HG02623 (cell line): ENCODE results near the gene AQP2.

Experiments
- ATAC-seq: cut with Tn5 transposase; IDR thresholded peaks from one replicate; pipeline ENCODE4 v1.9.1; 2021; ENCODE audit warnings: moderate library complexity; ENCODE audit not compliant: unreplicated experiment

The AQP2 gene

DNA sequence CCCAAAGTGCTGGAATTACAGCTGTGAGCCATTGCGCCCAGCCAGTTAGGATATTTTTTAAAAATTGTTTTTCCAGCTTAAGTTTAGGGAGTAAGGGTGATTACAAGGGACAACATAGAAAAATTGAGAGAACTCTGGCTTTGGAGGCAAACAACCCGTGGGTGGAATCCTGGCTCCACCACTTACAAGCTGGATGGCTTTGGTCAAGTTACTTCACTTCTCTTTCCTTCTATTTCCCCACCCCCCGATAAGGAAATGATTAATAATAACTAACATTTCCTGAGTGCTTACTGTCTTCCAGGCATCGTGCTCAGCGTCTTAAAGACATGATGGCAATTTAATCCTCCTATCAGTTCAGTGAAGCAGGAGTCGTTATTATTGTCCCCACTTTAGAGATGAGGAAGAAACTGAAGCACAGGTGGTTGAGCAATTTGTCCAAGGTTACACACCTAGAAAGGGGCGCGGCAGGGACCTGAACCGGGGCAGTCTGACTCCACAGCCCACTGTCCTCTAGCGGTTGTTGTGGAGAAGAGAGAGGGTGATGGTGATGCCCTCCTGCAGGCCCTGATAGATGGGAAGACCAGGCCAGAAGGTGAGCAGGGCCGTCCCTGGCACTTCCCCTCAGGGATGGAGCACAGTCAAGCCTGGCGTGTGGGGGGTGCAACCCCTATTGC, 30.2 kb upstream of the AQP2 start:
- no peak for ATAC-seq

DNA sequence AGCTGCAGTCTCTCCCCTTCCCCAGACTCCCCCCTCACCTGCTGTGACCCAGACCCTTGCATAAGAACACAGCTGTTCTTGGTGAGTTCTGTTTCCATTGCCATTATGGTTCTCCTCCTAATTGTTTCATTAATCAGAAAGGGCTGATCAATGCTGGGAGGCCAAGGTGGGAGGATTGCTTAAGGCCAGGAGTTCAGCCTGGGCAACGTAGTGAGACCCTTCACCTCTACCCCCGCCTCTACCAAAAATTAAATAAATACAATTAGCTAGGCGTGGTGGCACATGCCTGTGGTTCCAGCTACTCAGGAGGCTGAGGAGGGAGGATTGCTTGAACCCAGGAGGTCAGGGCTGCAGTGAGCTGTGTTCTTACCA, 29.6 kb upstream of the AQP2 start:
- no peak for ATAC-seq

DNA sequence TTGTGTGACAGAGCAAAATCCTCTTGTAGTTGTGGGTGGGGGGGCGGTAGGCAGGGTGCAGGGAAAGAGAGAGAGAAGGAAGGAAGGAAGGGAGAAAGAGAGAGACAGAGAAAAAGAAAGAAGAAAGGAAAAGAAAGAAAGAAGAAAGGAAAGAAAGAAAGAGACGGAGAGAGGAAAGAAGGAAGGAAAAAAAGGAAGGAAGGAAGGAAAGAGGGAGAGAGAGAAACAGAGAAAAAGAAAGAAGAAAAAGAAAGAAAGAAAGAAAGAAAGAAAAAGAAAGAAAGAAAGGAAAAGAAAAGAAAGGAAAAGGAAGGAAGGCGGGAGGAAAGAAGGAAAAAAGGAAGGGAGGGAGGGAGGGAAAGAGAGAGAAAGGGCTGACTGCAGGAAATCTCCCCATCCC, 29.2 kb upstream of the AQP2 start:
- ATAC-seq: no peak

DNA sequence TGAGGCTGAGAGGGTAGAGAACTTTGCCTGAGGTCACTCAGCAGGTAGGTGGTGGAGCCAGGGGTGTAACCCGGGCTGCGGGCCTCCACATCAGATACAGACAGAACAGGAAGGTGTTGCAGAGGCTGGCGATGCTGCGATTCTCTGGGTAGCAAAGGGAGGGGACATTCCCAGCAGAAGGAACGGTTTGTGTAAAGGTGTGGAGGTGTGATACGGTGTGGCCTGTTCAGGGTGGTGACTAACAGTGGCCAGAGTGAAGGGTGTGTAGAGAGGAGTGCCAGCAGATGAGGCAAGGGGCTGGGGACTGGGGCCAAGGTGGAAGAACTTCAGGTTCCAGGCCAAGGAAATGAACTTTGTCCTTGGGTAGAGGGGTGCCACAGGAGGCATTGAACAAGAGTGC, 28.6 kb upstream of the AQP2 start:
- no peak for ATAC-seq

DNA sequence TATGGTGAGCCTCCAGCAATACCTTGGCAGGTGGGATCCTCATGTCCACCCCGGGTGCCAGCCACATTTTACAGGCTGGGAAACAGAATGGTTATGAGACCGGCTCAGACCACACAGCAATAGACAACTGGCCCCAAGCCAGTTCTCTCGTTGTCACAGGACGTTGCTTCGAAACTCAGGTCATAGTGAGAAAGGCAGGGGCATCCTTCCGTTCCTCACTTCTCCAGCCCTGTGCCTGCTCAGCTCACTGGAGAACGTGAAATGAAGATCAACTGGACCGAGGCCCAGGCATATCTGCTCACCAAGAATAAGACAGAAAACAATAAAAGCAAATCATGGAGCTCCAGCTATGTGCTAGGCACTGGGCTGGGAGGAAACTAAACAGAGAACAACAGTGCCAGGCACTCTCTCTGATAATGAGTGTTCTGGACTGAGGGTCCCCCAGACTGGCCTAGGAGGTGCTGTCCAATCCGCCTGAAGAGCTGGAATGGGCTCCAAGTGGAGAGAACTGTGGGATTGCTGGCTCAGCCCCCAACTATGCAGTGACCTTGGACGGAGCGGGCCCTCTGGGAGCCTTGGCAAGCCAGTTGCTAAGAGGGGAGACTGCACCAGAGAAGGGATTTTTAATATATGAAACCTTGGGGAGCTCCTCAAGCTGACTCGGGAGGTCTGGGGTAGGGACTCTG, 28.0 kb upstream of the AQP2 start:
- no peak for ATAC-seq

DNA sequence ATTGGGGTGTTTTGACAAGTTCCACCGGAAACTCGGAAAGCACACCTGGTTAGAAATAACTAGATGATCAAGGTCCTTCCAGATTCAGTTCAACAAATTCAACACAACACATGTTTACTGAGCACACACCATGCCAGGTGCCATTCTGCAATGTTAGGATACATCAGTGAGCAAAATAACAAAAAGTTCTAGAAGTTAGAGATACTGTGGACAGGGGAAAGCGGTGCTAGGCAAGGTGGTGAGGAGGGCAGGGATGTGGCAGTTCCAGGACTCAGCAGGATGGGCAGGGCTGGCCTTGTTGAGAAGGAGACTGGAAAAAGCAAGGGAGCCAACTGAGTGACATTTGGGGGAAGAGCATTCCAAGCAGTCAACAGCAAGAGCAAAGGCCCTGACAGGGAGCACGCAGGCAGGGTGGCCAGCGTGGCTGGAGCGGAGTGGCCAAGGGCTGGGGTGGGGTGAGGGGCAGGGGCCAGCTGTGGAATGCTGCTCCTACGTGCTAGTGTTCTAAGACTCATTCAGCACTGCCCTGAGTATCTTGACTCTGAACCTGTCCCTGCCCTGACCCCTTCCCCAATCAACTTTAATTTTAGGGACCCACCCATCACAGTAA, 27.4 kb upstream of the AQP2 start:
- no peak for ATAC-seq

DNA sequence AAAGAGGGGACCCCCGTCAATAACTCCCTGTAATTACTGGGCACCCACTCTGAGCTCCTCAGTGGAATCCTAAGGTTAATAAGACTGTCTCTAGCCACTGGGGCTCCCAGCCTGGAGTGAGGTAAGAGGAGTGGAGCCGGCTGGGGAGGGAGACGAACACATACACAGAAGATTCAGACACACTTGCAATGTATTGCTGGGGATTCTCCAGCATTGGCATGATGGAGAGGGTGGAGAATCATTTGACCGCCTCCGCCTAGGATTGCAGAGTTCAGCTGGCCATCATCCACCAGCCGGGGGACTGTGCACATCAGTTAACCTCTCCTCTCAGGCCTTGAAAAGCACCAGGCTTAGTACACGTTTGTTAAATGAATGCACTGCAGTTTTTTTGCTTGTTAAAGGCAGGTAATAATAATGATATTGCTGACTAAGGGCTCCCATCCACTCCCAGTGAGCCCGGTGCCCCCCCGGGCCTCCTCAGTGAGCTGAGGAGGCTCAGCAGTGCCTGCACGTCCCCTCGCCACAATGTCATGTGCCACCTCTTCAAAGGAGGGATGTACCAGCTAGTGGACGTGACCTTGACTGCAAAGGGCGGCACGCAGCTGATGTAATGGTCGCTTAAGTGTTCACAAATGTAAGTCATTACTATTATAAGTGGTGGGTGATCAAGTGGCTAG, 26.5 kb upstream of the AQP2 start:
- no peak for ATAC-seq

DNA sequence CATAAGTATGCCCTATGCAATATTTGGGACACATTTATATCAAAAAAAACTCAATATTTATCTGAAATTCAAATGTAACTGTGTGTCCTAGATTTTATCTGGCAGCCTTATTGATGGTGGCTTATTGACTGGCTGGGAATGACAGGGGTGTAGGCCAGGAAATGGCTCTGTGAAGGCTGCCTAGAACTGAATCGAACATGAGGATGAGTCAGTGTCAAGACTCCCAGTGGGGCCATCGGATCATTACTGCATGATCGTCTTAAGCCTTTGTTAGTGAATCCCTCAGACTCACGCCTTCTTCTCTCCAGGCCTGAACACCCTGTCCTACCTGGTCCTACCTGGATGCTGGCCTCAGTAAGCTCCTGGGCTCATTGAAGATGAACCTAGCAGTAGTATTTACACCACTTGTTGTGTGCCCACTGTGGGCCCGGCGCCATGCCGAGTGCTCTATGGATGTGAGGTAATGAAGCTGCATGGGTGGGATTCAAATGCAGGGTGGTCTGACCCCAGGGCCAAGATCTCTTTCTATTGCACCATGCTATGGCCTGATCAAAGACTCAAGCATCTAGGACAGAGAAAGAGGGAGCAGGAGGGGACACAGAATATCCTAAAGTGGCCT, 25.8 kb upstream of the AQP2 start:
- ATAC-seq: no peak

DNA sequence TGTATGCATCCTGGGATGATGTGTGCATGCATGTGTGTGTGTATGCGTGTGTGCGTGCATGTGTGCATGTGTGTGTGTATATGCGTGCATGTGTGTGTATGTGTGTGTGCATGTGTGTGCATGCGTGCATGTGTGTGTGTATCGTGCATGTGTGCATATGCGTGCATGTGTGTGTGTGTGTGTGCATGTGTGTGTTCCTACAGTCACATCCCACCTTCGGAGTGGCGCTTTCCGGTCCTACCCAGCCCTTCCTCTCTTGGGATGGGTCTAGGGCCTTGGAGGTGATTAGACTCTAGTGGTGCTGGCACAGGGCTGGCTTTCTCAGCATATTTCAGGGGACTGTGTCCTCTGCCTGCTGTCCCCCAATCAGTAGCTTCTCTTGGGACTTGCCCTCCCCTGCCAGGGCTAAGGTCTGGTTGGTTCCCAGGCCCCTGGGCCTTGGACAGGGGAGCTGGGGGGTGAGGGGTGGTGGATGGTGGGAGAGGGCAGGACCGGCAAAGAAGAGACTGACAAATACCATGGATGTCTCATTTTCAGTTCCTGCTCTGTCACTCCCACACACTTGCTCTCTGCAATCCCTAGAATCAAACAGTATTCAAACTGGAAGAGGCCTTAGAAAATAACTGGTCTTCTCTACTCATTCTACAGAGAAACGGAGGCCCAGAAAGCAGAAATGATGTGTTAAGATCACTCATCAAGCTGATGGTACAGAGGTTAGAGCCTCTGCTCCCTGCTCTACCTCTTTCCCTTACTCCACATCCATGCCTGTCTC, 24.9 kb upstream of the AQP2 start:
- ATAC-seq: no peak

DNA sequence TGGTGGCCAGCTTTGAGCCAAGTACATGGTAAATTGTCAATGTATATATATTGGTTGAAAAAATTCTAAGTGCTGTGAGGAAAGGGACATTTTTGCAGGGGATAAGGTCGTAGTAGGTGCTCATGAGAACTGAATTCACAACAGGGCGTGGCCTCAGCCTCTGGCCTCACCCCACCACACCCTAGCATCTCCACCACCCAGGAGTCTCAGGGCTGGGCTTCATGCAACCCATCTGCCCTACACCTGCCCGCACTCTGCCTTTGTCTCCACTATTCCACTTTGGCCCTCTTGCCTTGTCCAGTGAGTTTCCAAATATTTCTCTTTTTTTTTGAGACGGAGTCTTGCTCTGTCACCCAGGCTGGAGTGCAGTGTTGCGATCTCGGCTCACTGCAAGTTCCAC, 22.1 kb upstream of the AQP2 start:
- no peak for ATAC-seq

DNA sequence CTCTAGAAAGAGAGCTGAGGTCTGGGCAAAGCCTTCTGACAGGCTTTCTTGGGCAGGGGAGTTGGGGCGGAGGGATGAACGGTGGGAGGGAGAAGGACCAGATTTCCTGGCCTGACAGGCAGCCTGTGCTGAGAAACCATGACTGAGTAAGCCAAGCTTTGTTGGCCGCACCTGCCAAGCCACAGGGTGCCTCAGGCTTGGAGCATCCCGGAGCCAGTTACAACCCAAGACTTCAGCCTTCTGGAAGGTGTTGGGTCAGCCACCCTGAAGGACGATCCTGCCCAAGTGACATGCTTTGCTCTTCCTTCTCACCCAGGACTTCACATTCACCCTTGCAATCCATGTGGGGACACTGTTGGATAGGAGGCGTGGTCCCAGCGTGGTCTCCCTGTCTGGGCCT, 21.0 kb upstream of the AQP2 start:
- ATAC-seq: no peak

DNA sequence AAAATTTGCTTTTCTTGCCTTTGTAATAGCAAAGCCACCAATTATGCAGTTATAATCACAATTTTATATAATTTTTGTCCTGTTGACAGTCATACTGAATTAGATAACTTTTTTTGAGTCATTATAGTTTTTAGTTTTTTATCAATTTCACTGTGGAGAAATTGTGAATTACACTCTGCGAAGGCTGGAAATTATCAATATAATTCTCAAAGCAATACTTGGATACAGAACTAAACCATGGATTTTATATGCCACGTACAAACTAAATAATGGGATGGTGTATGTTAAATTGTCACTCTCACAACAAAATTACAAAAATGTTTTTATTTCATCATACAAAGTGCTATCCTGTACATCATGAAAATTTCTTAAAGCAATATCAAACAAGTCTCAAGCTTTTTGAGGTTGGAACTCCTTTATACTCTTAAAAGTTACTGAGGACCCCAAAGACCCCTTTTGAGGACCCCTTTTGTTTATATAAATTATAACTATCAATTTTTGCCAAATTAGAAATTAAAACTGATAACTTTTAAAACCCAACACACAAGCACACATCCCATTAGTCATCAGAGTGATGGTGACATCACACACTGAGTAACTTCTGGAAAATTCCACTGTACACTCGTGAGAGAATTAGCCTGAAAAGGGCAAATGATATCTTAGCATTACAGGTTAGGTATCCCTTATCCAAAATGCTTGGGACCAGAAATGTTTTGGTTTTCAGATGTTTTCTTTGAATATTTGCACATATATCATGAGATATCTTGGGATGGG, 19.8 kb upstream of the AQP2 start:
- no peak for ATAC-seq

DNA sequence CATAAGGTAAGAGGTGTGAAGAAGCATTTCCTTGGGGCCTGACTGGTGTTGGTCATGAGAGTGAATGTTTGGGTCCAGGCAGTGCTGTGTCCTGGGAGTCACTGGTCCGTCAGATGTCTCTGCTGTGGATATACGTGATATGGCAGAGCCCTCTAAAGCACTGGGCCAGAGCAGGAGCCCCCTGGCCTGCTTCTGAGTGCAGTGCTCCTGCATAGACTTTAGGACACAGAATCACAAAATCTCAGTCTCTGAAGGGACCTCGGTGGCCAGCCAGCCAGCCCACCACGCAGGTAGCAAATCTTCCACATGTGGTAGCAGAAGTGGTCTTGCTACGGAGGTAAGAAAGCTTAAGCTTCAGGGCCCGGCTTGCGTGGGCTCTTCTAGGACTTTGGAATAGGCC, 18.5 kb upstream of the AQP2 start:
- ATAC-seq: no peak

DNA sequence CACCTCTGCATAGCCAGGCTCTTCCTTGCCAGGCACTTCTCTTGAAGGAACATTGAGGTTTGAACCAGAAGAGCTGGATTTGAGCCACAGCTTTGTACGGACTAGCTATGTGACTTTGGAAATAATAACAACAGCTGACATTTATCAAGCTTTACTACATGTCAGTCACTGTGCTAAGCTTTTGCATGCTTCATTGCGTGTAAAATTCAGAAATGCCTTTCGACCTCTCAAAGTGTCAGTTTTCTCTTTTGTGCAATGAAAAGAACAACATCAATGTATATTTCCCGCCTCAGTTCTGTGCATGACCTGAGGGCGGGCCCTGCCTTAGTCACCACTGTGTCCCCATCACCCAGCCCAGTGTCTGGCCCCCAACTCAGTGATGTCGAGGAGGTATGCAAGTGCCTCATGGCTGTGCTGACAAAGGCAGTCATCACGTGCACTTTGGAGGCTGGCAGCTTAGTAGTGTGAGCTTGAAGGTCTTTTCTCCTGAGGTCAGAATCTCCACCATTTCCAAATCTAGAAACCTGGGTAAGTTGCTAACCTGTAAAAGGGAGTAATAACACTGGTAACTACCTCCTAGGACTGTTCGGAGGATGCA, 17.9 kb upstream of the AQP2 start:
- no peak for ATAC-seq

DNA sequence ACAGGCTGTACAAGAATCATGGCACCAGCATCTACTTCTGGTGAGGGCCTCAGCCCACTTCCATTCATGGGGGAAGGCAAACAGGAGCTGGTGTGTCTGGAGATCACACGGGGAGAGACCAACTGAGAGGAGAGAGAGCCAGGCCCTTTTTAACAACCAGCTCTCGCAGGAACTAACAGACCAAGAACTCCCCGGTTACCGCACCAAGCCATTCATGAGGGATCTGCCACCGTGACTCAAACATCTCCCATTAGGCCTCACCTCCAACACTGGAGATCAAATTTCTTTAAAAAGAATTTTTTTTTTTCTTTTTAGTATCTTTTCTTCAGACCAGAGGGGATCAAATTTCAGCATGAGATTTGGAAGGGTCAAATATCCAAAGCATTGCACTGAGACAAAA, 16.7 kb upstream of the AQP2 start:
- ATAC-seq: no peak

DNA sequence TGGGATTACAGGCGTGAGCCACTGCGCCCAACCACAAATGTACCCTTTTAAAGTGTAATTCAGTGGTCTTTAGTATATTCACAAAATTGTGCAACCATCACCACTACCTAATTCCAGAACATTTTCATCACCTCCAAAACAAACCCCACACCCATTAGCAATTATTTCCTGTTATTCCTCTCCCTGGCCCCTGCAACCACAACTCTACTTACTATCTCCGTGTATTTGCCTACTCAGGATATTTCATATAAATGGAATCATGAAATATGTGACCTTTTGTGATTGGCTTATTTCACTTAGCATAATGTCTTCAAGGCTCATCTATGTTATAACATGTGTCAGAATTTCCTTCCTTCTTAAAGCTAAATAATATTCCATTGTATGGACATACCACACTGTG, 16.0 kb upstream of the AQP2 start:
- no peak for ATAC-seq

DNA sequence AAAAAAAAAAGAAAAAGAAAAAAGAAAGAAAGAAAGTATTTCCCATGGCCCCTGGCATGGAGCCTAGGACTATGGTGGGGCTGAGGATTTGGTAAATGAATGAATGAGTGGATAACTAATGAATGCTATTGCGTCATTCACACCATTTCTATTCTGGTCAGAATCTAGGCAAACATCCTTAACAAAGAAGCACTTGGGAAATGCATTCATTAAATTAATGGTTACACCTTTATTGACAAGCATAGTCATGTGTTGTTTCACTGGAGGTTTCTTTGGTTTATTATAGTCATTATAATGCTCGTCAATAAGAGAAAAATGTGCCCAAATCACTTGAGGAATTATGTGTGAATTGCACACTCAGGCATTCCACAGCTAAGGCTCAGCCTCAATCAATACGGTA, 13.6 kb upstream of the AQP2 start:
- ATAC-seq: no peak

DNA sequence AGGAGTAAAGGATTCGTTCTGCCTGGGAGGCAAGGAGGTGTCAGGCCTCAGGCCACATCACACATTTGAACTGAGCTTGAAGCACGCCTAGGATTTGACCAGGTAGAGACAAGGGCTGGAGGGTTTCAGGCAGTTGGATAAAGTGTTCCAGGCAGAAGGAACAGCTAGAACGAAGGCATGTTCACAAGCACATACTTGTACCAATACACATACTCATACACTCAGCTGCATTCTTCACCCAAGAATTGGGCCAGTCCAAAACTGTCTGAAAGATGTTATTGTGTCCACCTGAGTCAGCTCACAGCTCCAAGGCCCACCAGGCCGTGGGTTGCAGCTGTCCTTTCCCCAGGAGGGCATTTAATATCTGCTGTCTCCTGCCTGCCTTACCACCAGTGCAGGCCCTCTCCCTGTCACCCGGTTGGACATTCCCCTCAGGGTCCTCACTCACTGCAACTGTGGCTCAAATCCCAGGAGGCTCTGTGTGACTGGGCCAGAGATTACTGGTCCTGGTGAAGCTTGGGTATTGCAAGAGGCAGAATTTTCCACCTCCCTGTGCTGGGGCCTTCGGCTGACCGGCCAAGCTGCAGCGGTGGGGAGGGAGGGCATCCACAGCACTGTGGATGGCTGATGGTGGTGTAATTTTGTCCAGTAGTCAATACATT, 12.8 kb upstream of the AQP2 start:
- no peak for ATAC-seq

DNA sequence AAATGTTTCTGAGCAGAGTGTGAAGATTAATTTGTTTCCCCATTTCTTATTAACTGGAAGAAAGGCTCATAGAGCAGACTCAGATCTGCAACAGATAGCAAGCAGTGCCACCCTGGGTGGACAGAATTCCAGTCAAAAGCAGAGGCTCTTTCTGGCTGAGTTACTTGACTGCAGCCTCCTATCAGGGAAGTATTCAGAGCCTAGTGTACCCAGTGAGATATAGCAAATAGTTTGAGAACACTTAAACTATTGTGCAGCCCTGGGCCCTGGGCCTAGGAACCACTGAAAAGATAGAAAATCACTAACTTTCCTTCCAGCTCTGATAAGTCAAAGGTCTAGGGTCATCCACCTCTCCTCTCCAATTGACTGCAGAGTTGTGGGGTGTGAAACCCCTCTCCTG, 11.2 kb upstream of the AQP2 start:
- ATAC-seq: no peak
